ENCODE measurements around the gene PAM. TPM values are rescaled to one million over a fixed set of nuclear protein-coding genes. Genes with fewer than 3 reads are reported as not detected.

PAM gene
- total and polyA plus RNA-seq, 2 donors from 2014 or later = 158 to 293 TPM

- DNase-seq (peak in 1 of 5 donors; percentile 41), FAIRE-seq (no peak)
- intact Hi-C loops (cut with DNase I) = no loop called here
- H3K27me3 ChIP-seq (ENCODE audit: control insufficient read depth, insufficient read depth, low read length) = no peaks in the 10 kb centered on the region
- TF ChIP-seq, protein P1, sequence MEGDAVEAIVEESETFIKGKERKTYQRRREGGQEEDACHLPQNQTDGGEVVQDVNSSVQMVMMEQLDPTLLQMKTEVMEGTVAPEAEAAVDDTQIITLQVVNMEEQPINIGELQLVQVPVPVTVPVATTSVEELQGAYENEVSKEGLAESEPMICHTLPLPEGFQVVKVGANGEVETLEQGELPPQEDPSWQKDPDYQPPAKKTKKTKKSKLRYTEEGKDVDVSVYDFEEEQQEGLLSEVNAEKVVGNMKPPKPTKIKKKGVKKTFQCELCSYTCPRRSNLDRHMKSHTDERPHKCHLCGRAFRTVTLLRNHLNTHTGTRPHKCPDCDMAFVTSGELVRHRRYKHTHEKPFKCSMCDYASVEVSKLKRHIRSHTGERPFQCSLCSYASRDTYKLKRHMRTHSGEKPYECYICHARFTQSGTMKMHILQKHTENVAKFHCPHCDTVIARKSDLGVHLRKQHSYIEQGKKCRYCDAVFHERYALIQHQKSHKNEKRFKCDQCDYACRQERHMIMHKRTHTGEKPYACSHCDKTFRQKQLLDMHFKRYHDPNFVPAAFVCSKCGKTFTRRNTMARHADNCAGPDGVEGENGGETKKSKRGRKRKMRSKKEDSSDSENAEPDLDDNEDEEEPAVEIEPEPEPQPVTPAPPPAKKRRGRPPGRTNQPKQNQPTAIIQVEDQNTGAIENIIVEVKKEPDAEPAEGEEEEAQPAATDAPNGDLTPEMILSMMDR (IDR thresholded peaks at IDR 0.05; ENCODE audit: borderline replicate concordance, extremely low read depth, insufficient read depth) = no peak
- no peak overlapping the region for H3K4me3 ChIP-seq (ENCODE audit: low read length in 3 of 3)
- no peak overlapping the region for H3K9ac ChIP-seq (ENCODE audit: low read length in 3 of 3)
- H3K4me1 ChIP-seq (ENCODE audit: control insufficient read depth in 2 of 3, insufficient read depth in 2 of 3, low read depth in 1 of 3, low read length in 3 of 3) = no peaks in the 10 kb centered on the region
- H3K27ac ChIP-seq (ENCODE audit: low read depth in 2 of 2, low read length in 2 of 2) = no peak overlapping the region
- H3K36me3 ChIP-seq (ENCODE audit: control insufficient read depth in 2 of 3, insufficient read depth in 3 of 3, low read length in 3 of 3) = no peaks in the 10 kb centered on the region
- no peaks in the 10 kb centered on the region for H3K9me3 ChIP-seq (ENCODE audit: control insufficient read depth in 2 of 3, insufficient read depth in 1 of 3, low read length in 3 of 3)
Observed at GRCh38 chr5:102891175-102891574, 136.1 kb downstream of the PAM start.

DNA sequence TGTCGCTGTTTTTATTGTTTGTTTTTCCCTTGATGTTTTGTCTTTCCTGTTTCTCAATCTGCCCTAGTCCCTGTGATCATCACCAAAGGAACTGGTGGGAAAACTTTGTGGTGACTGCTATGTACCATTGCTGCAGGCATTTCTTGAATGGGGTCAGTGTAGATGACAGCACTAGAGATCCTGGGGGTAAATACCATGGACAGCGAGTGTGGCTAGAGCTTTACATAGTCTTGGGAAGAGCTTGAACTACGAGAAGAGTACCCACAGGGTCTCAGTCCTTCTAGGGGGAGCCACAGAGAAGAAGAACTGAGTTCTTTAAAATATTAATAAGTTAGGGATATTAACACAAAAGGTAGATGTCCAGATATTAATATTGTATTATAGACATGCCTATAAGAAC lies 138.8 kb downstream of the PAM start:
- TF ChIP-seq, protein P1 (IDR thresholded peaks at IDR 0.05; ENCODE audit: borderline replicate concordance, extremely low read depth, insufficient read depth) = no peak
- FAIRE-seq (no peak), DNase-seq (no peak)
- Histone ChIP-seq H3K4me1 (ENCODE audit: control insufficient read depth in 2 of 3, insufficient read depth in 2 of 3, low read depth in 1 of 3, low read length in 3 of 3) (no peaks in the 10 kb centered on the region), H3K36me3 (ENCODE audit: control insufficient read depth in 2 of 3, insufficient read depth in 3 of 3, low read length in 3 of 3) (no peaks in the 10 kb centered on the region), H3K27ac (ENCODE audit: low read depth in 2 of 2, low read length in 2 of 2) (no peak overlapping the region), H3K9me3 (ENCODE audit: control insufficient read depth in 2 of 3, insufficient read depth in 1 of 3, low read length in 3 of 3) (no peaks in the 10 kb centered on the region), H3K27me3 (ENCODE audit: control insufficient read depth, insufficient read depth, low read length) (no peaks in the 10 kb centered on the region), H3K4me3 (ENCODE audit: low read length in 3 of 3) (no peak overlapping the region), H3K9ac (ENCODE audit: low read length in 3 of 3) (no peak overlapping the region)
- intact Hi-C loops (cut with DNase I) = no loop called here

GRCh38 chr5:102895234-102895633 lies 140.1 kb downstream of the PAM start:
- Histone ChIP-seq H3K36me3 (ENCODE audit: control insufficient read depth in 2 of 3, insufficient read depth in 3 of 3, low read length in 3 of 3) (no peaks in the 10 kb centered on the region), H3K27me3 (ENCODE audit: control insufficient read depth, insufficient read depth, low read length) (no peaks in the 10 kb centered on the region), H3K27ac (ENCODE audit: low read depth in 2 of 2, low read length in 2 of 2) (no peak overlapping the region), H3K4me1 (ENCODE audit: control insufficient read depth in 2 of 3, insufficient read depth in 2 of 3, low read depth in 1 of 3, low read length in 3 of 3) (no peaks in the 10 kb centered on the region), H3K4me3 (ENCODE audit: low read length in 3 of 3) (no peak overlapping the region), H3K9me3 (ENCODE audit: control insufficient read depth in 2 of 3, insufficient read depth in 1 of 3, low read length in 3 of 3) (no peaks in the 10 kb centered on the region), H3K9ac (ENCODE audit: low read length in 3 of 3) (no peak overlapping the region)
- intact Hi-C loops (cut with DNase I) = no loop called here
- no peak for DNase-seq
- FAIRE-seq = no peak
- TF ChIP-seq, protein P1 (IDR thresholded peaks at IDR 0.05; ENCODE audit: borderline replicate concordance, extremely low read depth, insufficient read depth) = no peak

DNA sequence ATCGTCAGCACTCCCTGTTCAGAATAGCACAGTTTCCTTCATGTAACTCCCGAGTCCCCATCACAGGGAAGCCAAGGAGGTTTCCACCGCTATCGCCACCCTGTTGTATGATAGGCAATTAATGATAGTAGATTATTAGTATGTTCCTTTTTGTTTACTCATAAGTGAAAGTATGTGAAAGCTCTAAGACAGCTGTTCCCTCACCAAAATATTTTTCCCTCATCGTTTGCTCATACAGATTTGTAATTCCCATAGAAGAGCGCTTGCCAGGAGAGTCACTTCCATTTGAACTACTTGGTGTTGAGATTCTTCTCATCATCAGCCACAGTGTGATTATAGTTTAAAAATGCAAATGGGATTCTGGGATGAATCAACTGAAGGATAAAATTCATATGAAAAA lies 140.9 kb downstream of the PAM start:
- Histone ChIP-seq H3K27me3 (ENCODE audit: control insufficient read depth, insufficient read depth, low read length) (no peaks in the 10 kb centered on the region), H3K9ac (ENCODE audit: low read length in 3 of 3) (no peak overlapping the region), H3K4me3 (ENCODE audit: low read length in 3 of 3) (no peak overlapping the region), H3K27ac (ENCODE audit: low read depth in 2 of 2, low read length in 2 of 2) (no peak overlapping the region), H3K9me3 (ENCODE audit: control insufficient read depth in 2 of 3, insufficient read depth in 1 of 3, low read length in 3 of 3) (no peaks in the 10 kb centered on the region), H3K4me1 (ENCODE audit: control insufficient read depth in 2 of 3, insufficient read depth in 2 of 3, low read depth in 1 of 3, low read length in 3 of 3) (no peaks in the 10 kb centered on the region), H3K36me3 (ENCODE audit: control insufficient read depth in 2 of 3, insufficient read depth in 3 of 3, low read length in 3 of 3) (no peaks in the 10 kb centered on the region)
- TF ChIP-seq, protein P1 (IDR thresholded peaks at IDR 0.05; ENCODE audit: borderline replicate concordance, extremely low read depth, insufficient read depth) = no peak
- DNase-seq (no peak), FAIRE-seq (no peak)
- intact Hi-C loops (cut with DNase I) = no loop called here

Data from kidney (tissue), 14 donors.